RWPE2 (cell line): ENCODE data around the gene IL17RD.

Experiments used
- ATAC-seq: fragments of 200-7000 bp; cut with Tn5 transposase; 3 replicates; pipeline ENCODE4 v1.9.1; 2021; ENCODE audit warnings: low read depth
- DNase-seq: peaks from one replicate; pipeline ENCODE4 v3.0.0-alpha.2; 2020; ENCODE audit warnings: low spot score
- H3K27ac ChIP-seq: fragments of 450-650 bp; 2 replicates; pipeline ENCODE4 v1.5.1; 2017; ENCODE audit warnings: mild to moderate bottlenecking; ENCODE audit not compliant: poor library complexity, severe bottlenecking
- H3K27me3 ChIP-seq: fragments of 250-450 bp; sonication (Bioruptor Pico); 2 replicates; pipeline ENCODE4 v1.5.1; 2021; ENCODE audit warnings: mild to moderate bottlenecking, moderate library complexity; ENCODE audit not compliant: insufficient read depth, poor library complexity, severe bottlenecking
- H3K36me3 ChIP-seq: fragments of 250-450 bp; sonication (Bioruptor Pico); 2 replicates; pipeline ENCODE4 v1.5.1; 2020; ENCODE audit warnings: low read depth, mild to moderate bottlenecking, moderate library complexity
- H3K4me1 ChIP-seq: fragments of 250-450 bp; sonication (Bioruptor Pico); 2 replicates; pipeline ENCODE4 v1.5.1; 2021; ENCODE audit warnings: mild to moderate bottlenecking, moderate library complexity; ENCODE audit not compliant: insufficient read depth, poor library complexity, severe bottlenecking
- H3K4me3 ChIP-seq: fragments of 250-450 bp; sonication (Bioruptor Pico); 2 replicates; pipeline ENCODE4 v1.5.1; 2021; ENCODE audit warnings: mild to moderate bottlenecking, moderate library complexity; ENCODE audit not compliant: severe bottlenecking
- H3K9me3 ChIP-seq: fragments of 250-450 bp; sonication (Bioruptor Pico); 2 replicates; pipeline ENCODE4 v1.5.1; 2021; ENCODE audit warnings: mild to moderate bottlenecking, moderate library complexity; ENCODE audit not compliant: severe bottlenecking
- CTCF ChIP-seq: fragments of 450-650 bp; IDR thresholded peaks from one replicate; pipeline ENCODE4 v1.5.1; 2017; ENCODE audit warnings: mild to moderate bottlenecking, moderate library complexity; ENCODE audit not compliant: poor library complexity, severe bottlenecking

IL17RD gene

GRCh38 chr3:57082481-57082880, 82.7 kb downstream of the IL17RD start:
- Histone ChIP-seq H3K27ac (no peak overlapping the region), H3K4me3 (no peak overlapping the region), H3K4me1 (no peaks in the 10 kb centered on the region), H3K9me3 (peaks cover 2% of the 10 kb centered on the region), H3K27me3 (no peaks in the 10 kb centered on the region), H3K36me3 (no peaks in the 10 kb centered on the region)
- no peak for TF ChIP-seq CTCF
- ATAC-seq (no peak), DNase-seq (no peak)

GRCh38 chr3:57081173-57081572, 84.0 kb downstream of the IL17RD start:
- no peak overlapping the region for H3K4me3 ChIP-seq
- H3K27ac ChIP-seq: no peak overlapping the region
- no peak for ATAC-seq
- DNase-seq: no peak
- no peaks in the 10 kb centered on the region for H3K4me1 ChIP-seq
- H3K9me3 ChIP-seq: peaks cover 2% of the 10 kb centered on the region
- H3K27me3 ChIP-seq: no peaks in the 10 kb centered on the region
- TF ChIP-seq CTCF: no peak
- H3K36me3 ChIP-seq: no peaks in the 10 kb centered on the region

- ATAC-seq (no peak), DNase-seq (no peak)
- Histone ChIP-seq H3K27me3 (no peaks in the 10 kb centered on the region), H3K4me1 (no peaks in the 10 kb centered on the region), H3K27ac (no peak overlapping the region), H3K9me3 (peaks cover 2% of the 10 kb centered on the region), H3K36me3 (no peaks in the 10 kb centered on the region), H3K4me3 (no peak overlapping the region)
- no peak for TF ChIP-seq CTCF
Measured at GRCh38 chr3:57080171-57080570, 85.0 kb downstream of the IL17RD start.

GRCh38 chr3:57079474-57079831, 85.7 kb downstream of the IL17RD start:
- ATAC-seq: peak; percentile 10; the same call in 1 of the 3 replicates
- no peak overlapping the region for H3K27ac ChIP-seq

More at GRCh38 chr3:57079474-57079831, 85.7 kb downstream of the IL17RD start:
- DNase-seq: no peak
- Histone ChIP-seq H3K27me3 (no peaks in the 10 kb centered on the region), H3K36me3 (no peaks in the 10 kb centered on the region), H3K4me3 (peak overlapping the region; percentile 45), H3K9me3 (peaks cover 2% of the 10 kb centered on the region), H3K4me1 (no peaks in the 10 kb centered on the region)
- TF ChIP-seq CTCF: no peak
